ENCODE measurements around the gene INTS13.

DNA sequence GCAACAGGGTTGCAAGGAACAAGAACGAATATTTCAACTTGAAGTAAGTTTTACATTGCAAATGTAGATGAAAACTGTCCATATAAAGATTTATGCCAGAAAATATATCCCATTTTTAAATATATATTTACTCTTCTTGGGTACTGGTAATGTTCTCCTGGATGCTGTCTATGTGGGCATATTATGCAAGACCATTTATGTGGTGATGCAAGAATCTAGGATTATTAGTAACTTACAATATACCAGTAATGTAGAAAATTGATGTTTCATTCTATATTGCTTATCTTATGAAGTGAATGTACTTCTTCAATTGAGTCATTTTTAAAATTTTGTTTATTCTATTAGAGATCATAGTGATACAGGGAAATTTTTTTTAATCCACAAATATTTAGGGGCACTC, 25.6 kb upstream of the INTS13 start:
- TF ChIP-seq, protein P1, sequence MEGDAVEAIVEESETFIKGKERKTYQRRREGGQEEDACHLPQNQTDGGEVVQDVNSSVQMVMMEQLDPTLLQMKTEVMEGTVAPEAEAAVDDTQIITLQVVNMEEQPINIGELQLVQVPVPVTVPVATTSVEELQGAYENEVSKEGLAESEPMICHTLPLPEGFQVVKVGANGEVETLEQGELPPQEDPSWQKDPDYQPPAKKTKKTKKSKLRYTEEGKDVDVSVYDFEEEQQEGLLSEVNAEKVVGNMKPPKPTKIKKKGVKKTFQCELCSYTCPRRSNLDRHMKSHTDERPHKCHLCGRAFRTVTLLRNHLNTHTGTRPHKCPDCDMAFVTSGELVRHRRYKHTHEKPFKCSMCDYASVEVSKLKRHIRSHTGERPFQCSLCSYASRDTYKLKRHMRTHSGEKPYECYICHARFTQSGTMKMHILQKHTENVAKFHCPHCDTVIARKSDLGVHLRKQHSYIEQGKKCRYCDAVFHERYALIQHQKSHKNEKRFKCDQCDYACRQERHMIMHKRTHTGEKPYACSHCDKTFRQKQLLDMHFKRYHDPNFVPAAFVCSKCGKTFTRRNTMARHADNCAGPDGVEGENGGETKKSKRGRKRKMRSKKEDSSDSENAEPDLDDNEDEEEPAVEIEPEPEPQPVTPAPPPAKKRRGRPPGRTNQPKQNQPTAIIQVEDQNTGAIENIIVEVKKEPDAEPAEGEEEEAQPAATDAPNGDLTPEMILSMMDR (IDR thresholded peaks at IDR 0.05): no peak
- no peak for TF ChIP-seq POLR2A (IDR thresholded peaks at IDR 0.05)
